GM19238 (cell line): Measurements from ENCODE around the gene TLE4.
"Not testable (repeated sequence)": the region's sequence is repeated elsewhere in the genome, so short reads cannot be mapped to it uniquely, and the experiment has no call there.

Source experiments
- DNase-seq: peaks from one replicate; pipeline ENCODE4 v3.0.0; 2011; ENCODE audit warnings: low spot score; ENCODE audit not compliant: insufficient read length

The TLE4 gene

GRCh38 chr9:79632705-79633104, 60.9 kb downstream of the TLE4 start:
- DNase-seq = no peak

GRCh38 chr9:79633558-79633957, 61.8 kb downstream of the TLE4 start:
- DNase-seq = no peak

- no peak for DNase-seq
These were observed 65.6 kb downstream of the TLE4 start for GRCh38 chr9:79637177-79637925.

GRCh38 chr9:79638806-79639205, 67.0 kb downstream of the TLE4 start:
- DNase-seq = no peak

GRCh38 chr9:79639354-79639753, 67.6 kb downstream of the TLE4 start:
- no peak for DNase-seq

GRCh38 chr9:79640067-79640466, 68.3 kb downstream of the TLE4 start:
- not testable (repeated sequence) for DNase-seq

- no peak for DNase-seq
These were observed 69.3 kb downstream of the TLE4 start for GRCh38 chr9:79641070-79641469.

GRCh38 chr9:79642671-79643070, 70.9 kb downstream of the TLE4 start:
- no peak for DNase-seq

GRCh38 chr9:79644048-79644447, 72.3 kb downstream of the TLE4 start:
- DNase-seq = no peak

- no peak for DNase-seq
These were observed 72.8 kb downstream of the TLE4 start for GRCh38 chr9:79644601-79645000.

GRCh38 chr9:79645110-79645509, 73.3 kb downstream of the TLE4 start:
- DNase-seq = no peak

GRCh38 chr9:79646096-79646495, 74.3 kb downstream of the TLE4 start:
- DNase-seq = no peak

- no peak for DNase-seq
These were observed 79.6 kb downstream of the TLE4 start for GRCh38 chr9:79651251-79651795.

- DNase-seq = no peak
These were observed 80.8 kb downstream of the TLE4 start for GRCh38 chr9:79652598-79652997.

GRCh38 chr9:79654591-79655382, 83.0 kb downstream of the TLE4 start:
- DNase-seq = not testable (repeated sequence)

- no peak for DNase-seq
These were observed 83.8 kb downstream of the TLE4 start for GRCh38 chr9:79655551-79655950.

GRCh38 chr9:79656169-79656568, 84.4 kb downstream of the TLE4 start:
- DNase-seq = no peak

- DNase-seq = no peak
These were observed 86.1 kb downstream of the TLE4 start for GRCh38 chr9:79657891-79658290.

GRCh38 chr9:79658926-79659325, 87.2 kb downstream of the TLE4 start:
- no peak for DNase-seq

GRCh38 chr9:79660615-79661014, 88.8 kb downstream of the TLE4 start:
- no peak for DNase-seq

GRCh38 chr9:79661279-79661678, 89.5 kb downstream of the TLE4 start:
- DNase-seq = no peak

- DNase-seq = no peak
These were observed 90.2 kb downstream of the TLE4 start for GRCh38 chr9:79661886-79662536.
